ENCODE results near the gene SLC2A1.

DNA sequence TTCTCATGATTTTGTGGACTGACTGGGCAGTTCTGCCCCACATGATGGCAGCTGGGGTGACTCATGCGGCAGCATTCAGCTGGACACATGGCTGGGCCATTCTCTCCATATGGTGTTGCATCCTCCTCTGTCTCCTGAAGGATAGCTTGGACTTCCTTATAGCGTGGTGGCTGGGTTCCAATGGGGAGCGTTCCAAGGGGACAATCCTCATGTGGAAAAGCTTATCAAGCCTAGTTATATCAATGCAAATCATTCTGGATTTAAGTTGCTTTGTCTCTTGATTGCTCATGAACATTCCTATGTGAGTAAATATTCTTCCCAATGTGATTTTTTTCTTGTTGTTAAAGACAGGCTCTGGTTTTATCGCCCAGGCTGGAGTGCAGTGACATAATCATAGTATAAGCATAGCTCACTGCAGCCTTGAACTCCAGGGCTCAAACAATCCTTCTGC lies 13.2 kb upstream of the SLC2A1 start:
- TF ChIP-seq POLR2AphosphoS5 (IDR thresholded peaks at IDR 0.05; ENCODE audit: low read depth, low read length) (no peak), KAT8 (CRISPR knock-in tag; IDR thresholded peaks at IDR 0.05) (no peak), ARNTL (CRISPR knock-in tag; IDR thresholded peaks at IDR 0.05) (no peak), ZKSCAN1 (IDR thresholded peaks at IDR 0.05; ENCODE audit: low read length) (no peak), CTCF (CRISPR knock-in tag; IDR thresholded peaks at IDR 0.05) (no peak)
